ENCODE data around the gene CPA1.

Gene CPA1

GRCh38 chr7:130397051-130397757 lies 16.9 kb downstream of the CPA1 start (continued):
- TF ChIP-seq PRDM10 (tag by site-specific recombination; IDR thresholded peaks at IDR 0.05) (no peak), TRIM28 (IDR thresholded peaks at IDR 0.05; ENCODE audit: borderline replicate concordance, low read length) (no peak)

GRCh38 chr7:130397758-130398073 lies 17.4 kb downstream of the CPA1 start:
- no peak overlapping the region for H3K27ac ChIP-seq (ENCODE audit: extremely low read depth, low read depth, low read length)
- no peaks in the 10 kb centered on the region; the same call in 1 of the 2 replicates for H3K4me1 ChIP-seq (ENCODE audit: control insufficient read depth, insufficient read depth, low read length)
- no peak overlapping the region for H3K4me3 ChIP-seq (ENCODE audit: low read depth, low read length)
- H3K9me3 ChIP-seq (ENCODE audit: control insufficient read depth, insufficient read depth, low read depth, low read length): no peaks in the 10 kb centered on the region
- peaks cover 0 to 10% of the 10 kb centered on the region in 2 experiments; a peak in 1 of 3 replicates for H3K36me3 ChIP-seq (ENCODE audit: control insufficient read depth in 2 of 2, insufficient read depth in 1 of 2, low read length in 2 of 2)
- ChIA-PET POLR2A (no interaction called here), CTCF (no interaction called here)
- no peak for TF ChIP-seq SCRT1 (tag by site-specific recombination; IDR thresholded peaks at IDR 0.05; ENCODE audit: borderline replicate concordance)
- no peak for TF ChIP-seq ZNF692 (tag by site-specific recombination; IDR thresholded peaks at IDR 0.05)
- TF ChIP-seq PRDM1 (tag by site-specific recombination; IDR thresholded peaks at IDR 0.05): no peak
- TF ChIP-seq ZNF658 (tag by site-specific recombination; IDR thresholded peaks at IDR 0.05): no peak
- no peak for TF ChIP-seq ZNF324 (tag by site-specific recombination; IDR thresholded peaks at IDR 0.05)
- TF ChIP-seq ZNF223 (tag by site-specific recombination; IDR thresholded peaks at IDR 0.05): no peak
- TF ChIP-seq BCL11A (tag by site-specific recombination; IDR thresholded peaks at IDR 0.05; ENCODE audit: low read depth): no peak

- ChIA-PET CTCF (no interaction called here), POLR2A (no interaction called here)
- Histone ChIP-seq H3K27ac (ENCODE audit: extremely low read depth, low read depth, low read length) (no peak overlapping the region), H3K36me3 (ENCODE audit: control insufficient read depth in 2 of 2, insufficient read depth in 1 of 2, low read length in 2 of 2) (peaks cover 0 to 15% of the 10 kb centered on the region in 2 experiments; a peak in 1 of 3 replicates), H3K4me1 (ENCODE audit: control insufficient read depth, insufficient read depth, low read length) (no peaks in the 10 kb centered on the region), H3K9me3 (ENCODE audit: control insufficient read depth, insufficient read depth, low read depth, low read length) (no peaks in the 10 kb centered on the region), H3K4me3 (ENCODE audit: low read depth, low read length) (no peak overlapping the region)
- TF ChIP-seq ZSCAN23 (tag by site-specific recombination; IDR thresholded peaks at IDR 0.05) (no peak), ZNF157 (tag by site-specific recombination; IDR thresholded peaks at IDR 0.05) (no peak), SCRT1 (tag by site-specific recombination; IDR thresholded peaks at IDR 0.05; ENCODE audit: borderline replicate concordance) (no peak)
Observed at GRCh38 chr7:130398526-130399090, 18.3 kb downstream of the CPA1 start.

GRCh38 chr7:130400120-130400572 lies 19.9 kb downstream of the CPA1 start:
- peaks cover 0 to 15% of the 10 kb centered on the region in 2 experiments; a peak in 1 of 3 replicates for H3K36me3 ChIP-seq (ENCODE audit: control insufficient read depth in 2 of 2, insufficient read depth in 1 of 2, low read length in 2 of 2)
- ChIA-PET POLR2A (no interaction called here), CTCF (no interaction called here)
- TF ChIP-seq TCF7L2 (IDR thresholded peaks at IDR 0.05; ENCODE audit: borderline replicate concordance, low read depth, low read length) (no peak), ZNF843 (tag by site-specific recombination; IDR thresholded peaks at IDR 0.05) (no peak)
- no peak overlapping the region for H3K4me3 ChIP-seq (ENCODE audit: low read depth, low read length)
- no peaks in the 10 kb centered on the region for H3K9me3 ChIP-seq (ENCODE audit: control insufficient read depth, insufficient read depth, low read depth, low read length)
- no peak overlapping the region for H3K27ac ChIP-seq (ENCODE audit: extremely low read depth, low read depth, low read length)
- H3K4me1 ChIP-seq (ENCODE audit: control insufficient read depth, insufficient read depth, low read length): no peaks in the 10 kb centered on the region

All from HEK293 (cell line).